ENCODE measurements around the gene METTL17. TPM values are rescaled to one million over a fixed set of nuclear protein-coding genes. Genes with fewer than 3 reads are reported as not detected.

METTL17 gene
- total RNA-seq, 1 donor from 2014 or later = 29.0 TPM

Small RNAs within 50 kb of the gene (small RNA-seq; reads per million reads assigned to genes)
- gene RN7SL189P = not detected

Other genes with a start within 250 kb of the METTL17 start
- gene EDDM3A, start 244.1 kb upstream of the METTL17 start, total RNA-seq = not detected
- not detected for gene EDDM3B, start 221.6 kb upstream of the METTL17 start, total RNA-seq
- 1.1 TPM for gene RNASE6, start 208.7 kb upstream of the METTL17 start, total RNA-seq
- 9.2 TPM for gene RNASE1, start 187.1 kb upstream of the METTL17 start, total RNA-seq
- not detected for gene RNASE3, start 98.6 kb upstream of the METTL17 start, total RNA-seq
- not detected for gene RNASE2, start 34.5 kb upstream of the METTL17 start, total RNA-seq
- not detected for gene SLC39A2, start 9.3 kb downstream of the METTL17 start, total RNA-seq
- 68.5 TPM for gene NDRG2, start 35.1 kb downstream of the METTL17 start, total RNA-seq
- gene TPPP2, start 40.2 kb downstream of the METTL17 start, total RNA-seq = not detected
- not detected for gene RNASE13, start 44.8 kb downstream of the METTL17 start, total RNA-seq
- gene RNASE7, start 52.4 kb downstream of the METTL17 start, total RNA-seq = not detected
- not detected for gene RNASE8, start 67.8 kb downstream of the METTL17 start, total RNA-seq
- gene ARHGEF40, start 80.3 kb downstream of the METTL17 start, total RNA-seq = 15.9 TPM
- gene ZNF219, start 108.7 kb downstream of the METTL17 start, total RNA-seq = 9.7 TPM
- gene TMEM253, start 111.1 kb downstream of the METTL17 start, total RNA-seq = not detected
- not detected for gene OR5AU1, start 166.1 kb downstream of the METTL17 start, total RNA-seq

All from occipital lobe (tissue), 2 donors.